Prostate gland (tissue), 2 donors: ENCODE measurements around the gene TMPRSS6.

ENCODE experiments used
- POLR2A ChIP-seq: fragments of 450-650 bp; IDR thresholded peaks from one replicate; pipeline ENCODE4 v1.6.1; 2016; ENCODE audit warnings: antibody characterized with exemption, mild to moderate bottlenecking
- POLR2AphosphoS5 ChIP-seq: sonication (generic); formaldehyde crosslinking; IDR thresholded peaks from one replicate; pipeline ENCODE4 v1.6.1; 2017; ENCODE audit warnings: antibody characterized with exemption
- TF ChIP-seq, protein P1 (sequence below), 4 experiments: fragments of 200-600 bp in 2 of 4; fragments of 450-650 bp in 2 of 4; sonication (generic) in 2 of 4; IDR thresholded peaks; 1 replicate in 3 of 4; 2 replicates in 1 of 4; pipeline ENCODE4 v1.5.1; 2016 to 2019; ENCODE audit warnings: antibody characterized with exemption in 4 of 4, mild to moderate bottlenecking in 2 of 4, moderate library complexity in 2 of 4

DNA sequence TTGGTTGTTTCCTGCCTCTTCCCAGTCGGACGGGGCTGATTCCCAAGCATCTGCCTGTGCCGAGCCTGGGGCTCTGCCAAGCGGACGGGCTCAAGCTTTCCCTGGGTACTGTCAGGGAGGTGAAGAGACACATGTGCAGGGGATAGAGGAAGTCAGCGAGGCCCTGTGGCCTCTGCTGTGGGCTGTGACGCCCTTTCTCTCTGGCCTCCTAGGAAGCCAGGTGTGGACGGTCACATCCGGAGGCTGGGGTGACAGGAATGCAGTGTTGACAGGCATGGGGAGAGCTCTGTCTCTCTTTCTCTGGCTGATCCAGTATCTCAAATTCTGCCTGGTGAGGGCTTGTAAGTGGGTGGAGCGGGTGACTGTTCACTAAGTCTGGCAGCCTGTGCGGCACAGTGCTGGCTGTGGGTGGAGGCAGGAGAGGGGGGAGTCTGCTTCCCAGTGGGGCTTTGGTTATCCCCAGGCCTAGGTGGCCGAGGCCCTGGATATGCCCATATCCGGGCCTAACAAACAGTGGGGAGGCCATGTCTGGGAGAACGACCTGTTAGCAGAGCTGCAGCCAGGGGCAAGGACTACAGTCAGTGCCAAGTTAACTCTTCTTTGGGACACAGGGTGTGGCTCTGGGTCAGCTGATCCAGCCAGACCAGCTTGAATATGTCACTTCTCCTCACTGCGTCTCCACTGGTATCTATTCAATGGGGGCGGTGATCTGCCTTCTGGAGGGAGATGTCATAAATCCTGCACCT is 56.0 kb downstream of the TMPRSS6 start:
- TF ChIP-seq, protein P1, sequence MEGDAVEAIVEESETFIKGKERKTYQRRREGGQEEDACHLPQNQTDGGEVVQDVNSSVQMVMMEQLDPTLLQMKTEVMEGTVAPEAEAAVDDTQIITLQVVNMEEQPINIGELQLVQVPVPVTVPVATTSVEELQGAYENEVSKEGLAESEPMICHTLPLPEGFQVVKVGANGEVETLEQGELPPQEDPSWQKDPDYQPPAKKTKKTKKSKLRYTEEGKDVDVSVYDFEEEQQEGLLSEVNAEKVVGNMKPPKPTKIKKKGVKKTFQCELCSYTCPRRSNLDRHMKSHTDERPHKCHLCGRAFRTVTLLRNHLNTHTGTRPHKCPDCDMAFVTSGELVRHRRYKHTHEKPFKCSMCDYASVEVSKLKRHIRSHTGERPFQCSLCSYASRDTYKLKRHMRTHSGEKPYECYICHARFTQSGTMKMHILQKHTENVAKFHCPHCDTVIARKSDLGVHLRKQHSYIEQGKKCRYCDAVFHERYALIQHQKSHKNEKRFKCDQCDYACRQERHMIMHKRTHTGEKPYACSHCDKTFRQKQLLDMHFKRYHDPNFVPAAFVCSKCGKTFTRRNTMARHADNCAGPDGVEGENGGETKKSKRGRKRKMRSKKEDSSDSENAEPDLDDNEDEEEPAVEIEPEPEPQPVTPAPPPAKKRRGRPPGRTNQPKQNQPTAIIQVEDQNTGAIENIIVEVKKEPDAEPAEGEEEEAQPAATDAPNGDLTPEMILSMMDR (IDR thresholded peaks at IDR 0.05) = no peak
- no peak for TF ChIP-seq POLR2A
- TF ChIP-seq POLR2AphosphoS5 = no peak
